NCI-H1694 treated with DMSO at 0.1 percent for 48 hours (cell line): ENCODE measurements around the gene RAB44.
"Not testable (repeated sequence)": the region's sequence is repeated elsewhere in the genome, so short reads cannot be mapped to it uniquely, and the experiment has no call there.

Source experiments
- DNase-seq: peaks from one replicate; lab custom pipeline; 2025; lab: John Stamatoyannopoulos, UW

The RAB44 gene

GRCh38 chr6:36697481-36697903 lies at the start of gene RAB44:
TSS of gene RAB44 (plus strand) at chr6:36697826. CDS start at chr6:36704236, 6,410 bp downstream.
- no peak for DNase-seq

GRCh38 chr6:36649086-36649485 lies 48.5 kb upstream of the RAB44 start:
- DNase-seq, result no peak

GRCh38 chr6:36649701-36650484 lies 47.7 kb upstream of the RAB44 start:
- DNase-seq, result no peak

- DNase-seq, result no peak
Measured at GRCh38 chr6:36650848-36651478, 46.7 kb upstream of the RAB44 start.

GRCh38 chr6:36651659-36652379 lies 45.8 kb upstream of the RAB44 start:
- DNase-seq, result no peak

GRCh38 chr6:36654469-36654868 lies 43.2 kb upstream of the RAB44 start:
- not testable (repeated sequence) for DNase-seq

GRCh38 chr6:36655085-36655724 lies 42.4 kb upstream of the RAB44 start:
- DNase-seq, result no peak

- no peak for DNase-seq
Measured at GRCh38 chr6:36656441-36656840, 41.2 kb upstream of the RAB44 start.

GRCh38 chr6:36657271-36657670 lies 40.4 kb upstream of the RAB44 start:
- DNase-seq, result no peak

- DNase-seq, result no peak
Measured at GRCh38 chr6:36657942-36658544, 39.6 kb upstream of the RAB44 start.

GRCh38 chr6:36659271-36659670 lies 38.4 kb upstream of the RAB44 start:
- DNase-seq, result no peak

- no peak for DNase-seq
Measured at GRCh38 chr6:36660771-36661471, 36.7 kb upstream of the RAB44 start.

- DNase-seq, result no peak
Measured at GRCh38 chr6:36662380-36662779, 35.2 kb upstream of the RAB44 start.

- no peak for DNase-seq
Measured at GRCh38 chr6:36662827-36663256, 34.8 kb upstream of the RAB44 start.

GRCh38 chr6:36663504-36664446 lies 33.9 kb upstream of the RAB44 start:
- DNase-seq, result no peak

GRCh38 chr6:36665180-36665579 lies 32.4 kb upstream of the RAB44 start:
- no peak for DNase-seq

GRCh38 chr6:36666287-36666686 lies 31.3 kb upstream of the RAB44 start:
- DNase-seq, result no peak

GRCh38 chr6:36666826-36667591 lies 30.6 kb upstream of the RAB44 start:
- peak; percentile 51 for DNase-seq

- DNase-seq, result no peak
Measured at GRCh38 chr6:36668591-36668990, 29.0 kb upstream of the RAB44 start.
